Small intestine (tissue), 7 donors: ENCODE results near the gene CHST14. TPM values are rescaled to one million over a fixed set of nuclear protein-coding genes. Genes with fewer than 3 reads are reported as not detected.

ENCODE experiments used
- DNase-seq, 2 donors: peaks; one replicate each; pipeline versions ENCODE4 v3.0.0 to v3.0.0-alpha.2; 2013
- FAIRE-seq: peaks from 2 replicates; lab custom pipeline; 2012; peaks lifted over from hg19 to GRCh38; lab: Jason Lieb, UNC
- H3K27ac ChIP-seq, 3 donors: one replicate each; pipeline ENCODE4 v1.5.1; 2013; ENCODE audit warnings: low read length in 2 of 3, mild to moderate bottlenecking in 2 of 3, control low read depth in 1 of 3, inconsistent platforms in 1 of 3, low read depth in 1 of 3, moderate library complexity in 1 of 3
- H3K27me3 ChIP-seq, 3 donors: one replicate each; pipeline ENCODE4 v1.6.1; 2013; ENCODE audit warnings: low read length in 3 of 3, inconsistent platforms in 1 of 3; ENCODE audit not compliant: control insufficient read depth in 3 of 3, insufficient read depth in 3 of 3
- H3K36me3 ChIP-seq, 3 donors: one replicate each; pipeline ENCODE4 v1.6.1; 2013; ENCODE audit warnings: low read length in 3 of 3, inconsistent platforms in 1 of 3, low read depth in 1 of 3, mild to moderate bottlenecking in 1 of 3, moderate library complexity in 1 of 3; ENCODE audit not compliant: control insufficient read depth in 3 of 3, insufficient read depth in 2 of 3
- H3K4me1 ChIP-seq, 3 donors: one replicate each; pipeline ENCODE4 v1.6.1; 2013; ENCODE audit warnings: low read length in 2 of 3, inconsistent platforms in 1 of 3, low read depth in 1 of 3, mild to moderate bottlenecking in 1 of 3, moderate library complexity in 1 of 3; ENCODE audit not compliant: control insufficient read depth in 3 of 3, insufficient read depth in 2 of 3
- H3K4me3 ChIP-seq, 3 donors: one replicate each; pipeline ENCODE4 v1.5.1; 2013; ENCODE audit warnings: low read length in 3 of 3, control low read depth in 1 of 3, inconsistent platforms in 1 of 3, low read depth in 1 of 3, mild to moderate bottlenecking in 1 of 3, moderate library complexity in 1 of 3
- H3K9me3 ChIP-seq, 2 donors: one replicate each; pipeline ENCODE4 v1.6.1; 2013; ENCODE audit warnings: low read depth in 1 of 2, low read length in 1 of 2; ENCODE audit not compliant: control insufficient read depth in 2 of 2, insufficient read depth in 1 of 2
- WGBS, 3 donors: extraction: QIAGEN DNeasy Blood & Tissue Kit; methylation state at CpG; one replicate each; pipeline ENCODE4 v1.1.7; 2013; 5-methylcytosine and 5-hydroxymethylcytosine counted together
- polyA plus RNA-seq, 4 donors: library from polyadenylated mRNA; stranded (reverse) in 3 of 4; unstranded in 1 of 4; fragments of 200-250 nt in 3 of 4; fragments of 120-200 nt in 1 of 4; gene quantifications; one replicate each; pipeline versions ENCODE4 v1.2.1 to v1.2.3, GENCODE V29; 2013
- donor health status: healthy with polysubstance abuse.
- donor health status: control.
- donor health status: control.
- donor health status: Bipolar disorder and iron deficiency.
- donor health status: healthy.

CHST14 gene
- polyA plus RNA-seq, 4 donors = 0.45 to 11.3 (median 3.7) TPM

GRCh38 chr15:40486066-40486770, 15.4 kb downstream of the CHST14 start:
- FAIRE-seq = no peak
- no peaks in the 10 kb centered on the region for H3K4me1 ChIP-seq
- no peaks in the 10 kb centered on the region for H3K27me3 ChIP-seq
- whole genome bisulfite sequencing, 3 donors = 85 to 92% (median 90%) methylated on average over 36 of the region's 36 CpGs
- no peaks in the 10 kb centered on the region for H3K9me3 ChIP-seq
- H3K27ac ChIP-seq = no peak overlapping the region
- no peak for DNase-seq
- no peak overlapping the region for H3K4me3 ChIP-seq
- no peaks in the 10 kb centered on the region for H3K36me3 ChIP-seq

DNA sequence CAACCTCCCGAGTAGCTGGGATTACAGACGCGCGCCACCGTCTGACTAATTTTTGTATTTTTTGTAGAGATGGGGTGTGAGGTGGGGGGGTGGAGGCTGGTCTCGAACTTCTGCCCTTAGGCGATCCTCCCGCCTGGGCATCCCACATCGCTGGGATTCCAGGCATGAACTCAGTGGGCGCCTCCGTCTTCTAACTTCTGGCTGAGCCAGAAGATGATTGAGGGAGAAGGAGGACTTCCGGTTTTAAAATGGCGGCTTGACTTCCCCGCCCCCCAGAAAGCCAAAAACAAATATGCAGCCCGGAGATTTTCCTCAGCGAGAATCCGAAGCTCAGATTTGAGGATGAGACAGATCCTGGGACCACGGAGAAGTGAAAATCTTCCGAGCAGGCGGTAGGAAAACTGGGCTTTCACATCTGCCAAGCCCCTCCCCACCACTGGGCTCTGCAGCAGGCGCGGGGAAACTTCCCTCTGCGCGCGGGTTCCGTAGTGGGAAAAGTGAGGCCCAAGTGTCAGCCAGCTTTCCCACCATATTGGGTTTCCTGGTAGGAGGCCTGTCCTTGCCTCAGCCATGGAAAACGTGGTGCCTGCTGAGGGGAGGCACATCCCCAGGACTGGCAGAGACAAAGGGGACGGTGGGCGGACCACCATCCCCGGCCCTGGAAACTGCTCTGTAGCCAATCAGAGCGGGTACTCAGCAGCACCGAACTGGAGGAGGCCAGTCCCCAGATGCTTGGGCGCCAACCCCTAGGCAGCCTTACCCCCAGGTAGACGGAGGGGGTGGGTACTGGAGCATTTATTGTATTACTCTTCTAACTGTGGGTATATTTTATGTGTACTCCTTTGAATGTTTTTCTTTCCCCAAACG, 17.3 kb downstream of the CHST14 start:
- 88 to 92% (median 91%) methylated on average over 35 of the region's 35 CpGs for WGBS, 3 donors
- no peak for DNase-seq
- H3K36me3 ChIP-seq = no peaks in the 10 kb centered on the region

GRCh38 chr15:40489274-40490175, 18.7 kb downstream of the CHST14 start:
- WGBS, 3 donors = 87 to 89% (median 89%) methylated on average over 46 to 47 of the region's 47 CpGs
- Histone ChIP-seq H3K36me3 (no peaks in the 10 kb centered on the region), H3K9me3 (no peaks in the 10 kb centered on the region), H3K27ac (no peak overlapping the region), H3K27me3 (peaks cover 0 to 3% (median 0%) of the 10 kb centered on the region in 3 donors), H3K4me3 (no peak overlapping the region), H3K4me1 (no peaks in the 10 kb centered on the region)
- no peak for DNase-seq
- no peak for FAIRE-seq

More for the DNA sequence above, 17.3 kb downstream of the CHST14 start:
- no peak for FAIRE-seq
- Histone ChIP-seq H3K9me3 (no peaks in the 10 kb centered on the region), H3K4me3 (no peak overlapping the region), H3K27me3 (no peaks in the 10 kb centered on the region), H3K4me1 (no peaks in the 10 kb centered on the region), H3K27ac (no peak overlapping the region)

- Histone ChIP-seq H3K4me1 (no peaks in the 10 kb centered on the region), H3K9me3 (no peaks in the 10 kb centered on the region), H3K27ac (no peak overlapping the region), H3K36me3 (no peaks in the 10 kb centered on the region), H3K27me3 (peaks cover 0 to 6% (median 0%) of the 10 kb centered on the region in 3 donors), H3K4me3 (no peak overlapping the region)
- FAIRE-seq = no peak
- DNase-seq = no peak
- 72 to 78% (median 72%) methylated on average over 8 of the region's 8 CpGs for WGBS, 3 donors
These were observed 22.5 kb downstream of the CHST14 start for GRCh38 chr15:40493089-40493840.

DNA sequence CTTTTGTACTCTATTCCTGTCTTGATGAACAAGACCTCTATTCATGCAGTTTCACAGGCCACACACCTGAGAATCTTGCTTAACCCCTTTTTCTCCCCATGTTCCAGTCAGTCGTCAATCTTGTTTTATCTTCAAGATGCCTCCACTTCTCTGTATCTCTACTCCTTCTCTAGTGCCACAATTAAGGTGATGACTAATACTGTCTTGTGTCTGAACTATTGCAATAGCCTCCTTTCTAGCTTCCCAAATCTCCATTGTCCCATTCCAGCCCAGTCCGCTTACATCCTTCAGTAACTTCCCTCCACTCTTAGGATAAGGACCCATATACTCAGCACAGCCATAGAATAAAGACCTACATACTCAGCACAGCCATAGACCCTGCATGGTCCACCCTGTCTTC, 24.7 kb downstream of the CHST14 start:
- WGBS, 3 donors = 91 to 98% (median 92%) methylated on average over 2 of the region's 2 CpGs
- no peak for FAIRE-seq

DNA sequence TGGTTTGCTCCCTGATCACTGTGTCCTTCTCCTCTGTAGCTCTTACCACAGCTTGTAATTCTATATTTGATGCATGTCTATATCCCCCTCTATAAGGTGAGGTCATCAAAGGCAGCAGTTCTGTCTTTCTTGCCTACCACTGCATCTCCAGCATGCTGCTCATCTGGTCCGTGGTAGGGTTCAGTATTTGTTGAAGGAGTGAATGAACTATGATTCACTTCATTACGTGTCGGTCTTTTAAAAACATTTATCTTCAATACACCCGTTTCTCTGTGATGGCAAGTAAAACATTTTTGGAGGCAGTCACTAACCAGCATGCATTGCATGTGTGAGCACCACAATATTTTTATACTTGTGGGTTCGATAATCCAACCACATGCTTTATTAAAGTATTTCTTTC, 27.6 kb downstream of the CHST14 start:
- H3K27ac ChIP-seq = no peak overlapping the region
- H3K4me3 ChIP-seq = no peak overlapping the region
- 69 to 73% (median 73%) methylated on average over 5 of the region's 5 CpGs for WGBS, 3 donors
- H3K4me1 ChIP-seq = no peaks in the 10 kb centered on the region
- H3K36me3 ChIP-seq = no peaks in the 10 kb centered on the region
- DNase-seq (no peak), FAIRE-seq (no peak)
- H3K9me3 ChIP-seq = no peaks in the 10 kb centered on the region
- peaks cover 0 to 13% (median 0%) of the 10 kb centered on the region in 3 donors for H3K27me3 ChIP-seq

More for the DNA sequence above, 24.7 kb downstream of the CHST14 start:
- no peaks in the 10 kb centered on the region for H3K36me3 ChIP-seq
- no peak for DNase-seq
- H3K4me3 ChIP-seq = no peak overlapping the region
- H3K9me3 ChIP-seq = no peaks in the 10 kb centered on the region
- no peaks in the 10 kb centered on the region for H3K4me1 ChIP-seq
- no peak overlapping the region for H3K27ac ChIP-seq
- H3K27me3 ChIP-seq = peaks cover 0 to 13% (median 0%) of the 10 kb centered on the region in 3 donors

DNA sequence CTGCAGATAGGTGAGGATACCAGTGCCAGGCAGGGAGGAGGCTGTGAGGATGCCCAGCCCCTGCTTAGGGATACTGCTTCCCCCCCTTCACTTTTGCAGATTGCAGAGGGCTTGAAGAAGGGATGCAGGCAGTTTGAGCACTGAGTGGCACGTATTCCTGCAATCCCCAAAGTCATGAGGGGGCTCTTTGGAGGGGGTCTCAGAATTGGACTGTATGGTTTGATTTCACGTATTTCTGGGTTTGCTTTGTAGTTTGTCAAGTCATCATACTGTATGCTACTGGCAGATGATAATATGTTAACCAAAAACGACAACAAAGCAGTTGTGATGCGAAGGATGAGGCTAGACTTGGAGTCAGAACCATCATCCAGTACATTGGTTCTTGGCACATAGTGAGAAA, 28.1 kb downstream of the CHST14 start:
- H3K36me3 ChIP-seq = no peaks in the 10 kb centered on the region
- H3K27me3 ChIP-seq = peaks cover 0 to 13% (median 0%) of the 10 kb centered on the region in 3 donors
- 70 to 77% (median 74%) methylated on average over 4 of the region's 4 CpGs for WGBS, 3 donors
- no peaks in the 10 kb centered on the region for H3K9me3 ChIP-seq
- H3K4me3 ChIP-seq = no peak overlapping the region
- H3K27ac ChIP-seq = no peak overlapping the region
- no peaks in the 10 kb centered on the region for H3K4me1 ChIP-seq
- FAIRE-seq (no peak), DNase-seq (no peak)
